ENCODE measurements around the gene LRRC53.

DNA sequence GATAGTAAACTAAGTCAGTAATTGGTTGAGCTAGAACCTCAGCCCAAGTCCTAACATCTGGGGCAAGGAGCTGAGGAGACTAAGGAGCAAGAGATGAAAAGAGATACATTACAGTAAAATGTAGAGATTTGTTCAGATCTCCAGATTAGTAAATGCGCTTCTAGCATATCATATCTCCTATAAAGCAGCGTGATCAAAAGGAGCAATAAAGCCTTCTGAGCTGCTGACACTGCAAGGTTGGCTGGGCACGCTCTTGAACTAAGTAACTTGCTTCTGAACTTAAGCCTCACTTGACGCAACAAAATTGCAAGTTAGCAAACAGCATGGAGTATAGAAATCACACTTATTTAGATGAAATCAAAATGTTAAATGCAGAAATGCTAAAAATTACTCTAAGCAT lies 80.9 kb downstream of the LRRC53 start:
- no peak for TF ChIP-seq POLR2A (IDR thresholded peaks at IDR 0.05; ENCODE audit: extremely low read depth, insufficient read length)
- TF ChIP-seq, protein P1, sequence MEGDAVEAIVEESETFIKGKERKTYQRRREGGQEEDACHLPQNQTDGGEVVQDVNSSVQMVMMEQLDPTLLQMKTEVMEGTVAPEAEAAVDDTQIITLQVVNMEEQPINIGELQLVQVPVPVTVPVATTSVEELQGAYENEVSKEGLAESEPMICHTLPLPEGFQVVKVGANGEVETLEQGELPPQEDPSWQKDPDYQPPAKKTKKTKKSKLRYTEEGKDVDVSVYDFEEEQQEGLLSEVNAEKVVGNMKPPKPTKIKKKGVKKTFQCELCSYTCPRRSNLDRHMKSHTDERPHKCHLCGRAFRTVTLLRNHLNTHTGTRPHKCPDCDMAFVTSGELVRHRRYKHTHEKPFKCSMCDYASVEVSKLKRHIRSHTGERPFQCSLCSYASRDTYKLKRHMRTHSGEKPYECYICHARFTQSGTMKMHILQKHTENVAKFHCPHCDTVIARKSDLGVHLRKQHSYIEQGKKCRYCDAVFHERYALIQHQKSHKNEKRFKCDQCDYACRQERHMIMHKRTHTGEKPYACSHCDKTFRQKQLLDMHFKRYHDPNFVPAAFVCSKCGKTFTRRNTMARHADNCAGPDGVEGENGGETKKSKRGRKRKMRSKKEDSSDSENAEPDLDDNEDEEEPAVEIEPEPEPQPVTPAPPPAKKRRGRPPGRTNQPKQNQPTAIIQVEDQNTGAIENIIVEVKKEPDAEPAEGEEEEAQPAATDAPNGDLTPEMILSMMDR (IDR thresholded peaks at IDR 0.05; ENCODE audit: low read depth, low read length), result no peak
- TF ChIP-seq, protein P2, sequence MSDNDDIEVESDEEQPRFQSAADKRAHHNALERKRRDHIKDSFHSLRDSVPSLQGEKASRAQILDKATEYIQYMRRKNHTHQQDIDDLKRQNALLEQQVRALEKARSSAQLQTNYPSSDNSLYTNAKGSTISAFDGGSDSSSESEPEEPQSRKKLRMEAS (IDR thresholded peaks at IDR 0.05; ENCODE audit: low read depth, low read length), result no peak
- TF ChIP-seq MYC (IDR thresholded peaks at IDR 0.05; ENCODE audit: low read depth, low read length), result no peak

All from NB4 (cell line).